ENCODE data around the gene NFATC2IP. TPM values are rescaled to one million over a fixed set of nuclear protein-coding genes. Genes with fewer than 3 reads are reported as not detected.
A peak's percentile ranks its signal among the peaks of the same experiment; 100 is the strongest.

The NFATC2IP gene
- total and polyA plus RNA-seq, 10 of the 15 experiments (the other 5 are each of a cell fraction or from before 2014, with no cell fraction given), result 12.2 to 93.9 (median 46.9) TPM

- WGBS (ENCODE audit: insufficient coverage, insufficient replicate concordance, low lambda C conversion rate, missing lambda C conversion rate), result 54% methylated on average over 11 of the region's 11 CpGs
- Histone ChIP-seq H3K27me3 (replicated peaks in 1 of 2; ENCODE audit: control insufficient read depth in 2 of 2, insufficient read depth in 2 of 2, low read length in 1 of 2) (no peaks in the 10 kb centered on the region), H4K20me1 (ENCODE audit: control insufficient read depth, insufficient read depth) (no peaks in the 10 kb centered on the region), H3K79me2 (ENCODE audit: control insufficient read depth, insufficient read depth, low read length) (peaks cover 8% of the 10 kb centered on the region), H3K9me3 (replicated peaks; ENCODE audit: control insufficient read depth, insufficient read depth, low read length) (no peaks in the 10 kb centered on the region; the same call in 2 of the 3 replicates), H3K27ac (ENCODE audit: control insufficient read depth, insufficient read depth) (no peak overlapping the region), H3K9ac (ENCODE audit: control insufficient read depth, insufficient read depth, low read length) (no peak overlapping the region), H3K4me2 (ENCODE audit: control insufficient read depth, insufficient read depth) (no peak overlapping the region), H2AFZ (ENCODE audit: control insufficient read depth, low read depth, low read length) (no peak overlapping the region), H3K4me1 (ENCODE audit: control insufficient read depth, insufficient read depth, low read length) (peaks cover 4% of the 10 kb centered on the region), H3K4me3 (no peak overlapping the region), H3K36me3 (ENCODE audit: control insufficient read depth in 2 of 2, insufficient read depth in 2 of 2, low read length in 1 of 2) (peaks cover 0 to 7% of the 10 kb centered on the region in 2 experiments; a peak in 3 of 4 replicates)
- ATAC-seq, result no peak
- RAD21 ChIA-PET (ENCODE audit: unreplicated experiment), result interaction anchor here (0.8 to 1.8 kb wide), 4 partner anchors 23 to 42 kb away, joined by 3 to 5 read pairs (median 3); partner anchors contain the start of gene NFATC2IP
- DNase-seq (ENCODE audit: low read depth, low spot score), result no peak
- SMC1A ChIA-PET (ENCODE audit: uncharacterized antibody, unreplicated experiment), result interaction anchor here (0.7 to 1.1 kb wide), 2 partner anchors 10 to 103 kb away, joined by 3 read pairs; no protein-coding TSS in a partner anchor
- no TSS peak for BruUV-seq (replicated peaks)
- FAIRE-seq, result no peak
- intact Hi-C loops (cut with micrococcal nuclease; ENCODE audit: unreplicated experiment) (no loop called here), in situ Hi-C loops (cut with MboI) (no loop called here)
- CTCF ChIA-PET, result interaction anchor here (0.6 to 5.6 kb wide), 10 partner anchors 9 to 158 kb away, joined by 3 to 26 read pairs (median 4); partner anchors contain the start of gene CD19
- POLR2A ChIA-PET, result no interaction called here
- TF ChIP-seq SREBF1 (IDR thresholded peaks at IDR 0.05; ENCODE audit: low read length), result no peak
- no peak for TF ChIP-seq SMAD5 (IDR thresholded peaks at IDR 0.05; ENCODE audit: low read depth)
- no peak for TF ChIP-seq CBFB (IDR thresholded peaks at IDR 0.05; ENCODE audit: low read depth)
- peak; percentile 23; the same call in 1 of the 2 replicates for TF ChIP-seq SMC3 (IDR thresholded peaks at IDR 0.05; ENCODE audit: borderline replicate concordance, low read length)
- TF ChIP-seq SKIL (IDR thresholded peaks at IDR 0.05; ENCODE audit: low read depth, poor library complexity, severe bottlenecking), result no peak
- no peak for TF ChIP-seq ASH2L (IDR thresholded peaks at IDR 0.05; ENCODE audit: borderline replicate concordance, low read depth)
- TF ChIP-seq, protein P1, sequence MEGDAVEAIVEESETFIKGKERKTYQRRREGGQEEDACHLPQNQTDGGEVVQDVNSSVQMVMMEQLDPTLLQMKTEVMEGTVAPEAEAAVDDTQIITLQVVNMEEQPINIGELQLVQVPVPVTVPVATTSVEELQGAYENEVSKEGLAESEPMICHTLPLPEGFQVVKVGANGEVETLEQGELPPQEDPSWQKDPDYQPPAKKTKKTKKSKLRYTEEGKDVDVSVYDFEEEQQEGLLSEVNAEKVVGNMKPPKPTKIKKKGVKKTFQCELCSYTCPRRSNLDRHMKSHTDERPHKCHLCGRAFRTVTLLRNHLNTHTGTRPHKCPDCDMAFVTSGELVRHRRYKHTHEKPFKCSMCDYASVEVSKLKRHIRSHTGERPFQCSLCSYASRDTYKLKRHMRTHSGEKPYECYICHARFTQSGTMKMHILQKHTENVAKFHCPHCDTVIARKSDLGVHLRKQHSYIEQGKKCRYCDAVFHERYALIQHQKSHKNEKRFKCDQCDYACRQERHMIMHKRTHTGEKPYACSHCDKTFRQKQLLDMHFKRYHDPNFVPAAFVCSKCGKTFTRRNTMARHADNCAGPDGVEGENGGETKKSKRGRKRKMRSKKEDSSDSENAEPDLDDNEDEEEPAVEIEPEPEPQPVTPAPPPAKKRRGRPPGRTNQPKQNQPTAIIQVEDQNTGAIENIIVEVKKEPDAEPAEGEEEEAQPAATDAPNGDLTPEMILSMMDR (IDR thresholded peaks at IDR 0.05 in 2 of 3, conservative IDR thresholded peaks at IDR 0.05 in 1 of 3; ENCODE audit: control insufficient read depth in 2 of 3, extremely low read depth in 1 of 3, insufficient read depth in 1 of 3, low read depth in 3 of 3, low read length in 3 of 3), result peak; percentile 51 to 62 (median 55)
- no peak for TF ChIP-seq PML (IDR thresholded peaks at IDR 0.05; ENCODE audit: low read length)
- TF ChIP-seq, protein P2, sequence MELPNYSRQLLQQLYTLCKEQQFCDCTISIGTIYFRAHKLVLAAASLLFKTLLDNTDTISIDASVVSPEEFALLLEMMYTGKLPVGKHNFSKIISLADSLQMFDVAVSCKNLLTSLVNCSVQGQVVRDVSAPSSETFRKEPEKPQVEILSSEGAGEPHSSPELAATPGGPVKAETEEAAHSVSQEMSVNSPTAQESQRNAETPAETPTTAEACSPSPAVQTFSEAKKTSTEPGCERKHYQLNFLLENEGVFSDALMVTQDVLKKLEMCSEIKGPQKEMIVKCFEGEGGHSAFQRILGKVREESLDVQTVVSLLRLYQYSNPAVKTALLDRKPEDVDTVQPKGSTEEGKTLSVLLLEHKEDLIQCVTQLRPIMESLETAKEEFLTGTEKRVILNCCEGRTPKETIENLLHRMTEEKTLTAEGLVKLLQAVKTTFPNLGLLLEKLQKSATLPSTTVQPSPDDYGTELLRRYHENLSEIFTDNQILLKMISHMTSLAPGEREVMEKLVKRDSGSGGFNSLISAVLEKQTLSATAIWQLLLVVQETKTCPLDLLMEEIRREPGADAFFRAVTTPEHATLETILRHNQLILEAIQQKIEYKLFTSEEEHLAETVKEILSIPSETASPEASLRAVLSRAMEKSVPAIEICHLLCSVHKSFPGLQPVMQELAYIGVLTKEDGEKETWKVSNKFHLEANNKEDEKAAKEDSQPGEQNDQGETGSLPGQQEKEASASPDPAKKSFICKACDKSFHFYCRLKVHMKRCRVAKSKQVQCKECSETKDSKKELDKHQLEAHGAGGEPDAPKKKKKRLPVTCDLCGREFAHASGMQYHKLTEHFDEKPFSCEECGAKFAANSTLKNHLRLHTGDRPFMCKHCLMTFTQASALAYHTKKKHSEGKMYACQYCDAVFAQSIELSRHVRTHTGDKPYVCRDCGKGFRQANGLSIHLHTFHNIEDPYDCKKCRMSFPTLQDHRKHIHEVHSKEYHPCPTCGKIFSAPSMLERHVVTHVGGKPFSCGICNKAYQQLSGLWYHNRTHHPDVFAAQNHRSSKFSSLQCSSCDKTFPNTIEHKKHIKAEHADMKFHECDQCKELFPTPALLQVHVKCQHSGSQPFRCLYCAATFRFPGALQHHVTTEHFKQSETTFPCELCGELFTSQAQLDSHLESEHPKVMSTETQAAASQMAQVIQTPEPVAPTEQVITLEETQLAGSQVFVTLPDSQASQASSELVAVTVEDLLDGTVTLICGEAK (IDR thresholded peaks at IDR 0.05; ENCODE audit: borderline replicate concordance), result no peak
- TF ChIP-seq PKNOX1 (IDR thresholded peaks at IDR 0.05), result no peak
- TF ChIP-seq RAD21 (IDR thresholded peaks at IDR 0.05; ENCODE audit: insufficient read depth, low read depth, low read length), result 0 out of 2 replicates have a peak, but pooled peaks have one; percentile 27
- no peak for TF ChIP-seq NFIC (IDR thresholded peaks at IDR 0.05; ENCODE audit: low read depth, low read length)
Observed at GRCh38 chr16:28977703-28978662, 27.2 kb downstream of the NFATC2IP start.
